Activated T-helper 1 cell treated with Interleukin-2 at 50 U/mL for 16 hours (primary cell): ENCODE results near the gene GH1.
A peak's percentile ranks its signal among the peaks of the same experiment; 100 is the strongest.
"Not testable (repeated sequence)": the region's sequence is repeated elsewhere in the genome, so short reads cannot be mapped to it uniquely, and the experiment has no call there.

Experiments
- DNase-seq: peaks from one replicate; pipeline ENCODE4 v3.0.0-alpha.2; 2020; ENCODE audit warnings: low read depth

The GH1 gene

GRCh38 chr17:63918789-63919305 is at the start of gene GH1:
Gene GH1, minus strand, starts transcription at chr17:63918839. Its CDS starts 63 bp downstream, at chr17:63918776.
- not testable (repeated sequence) for DNase-seq

GRCh38 chr17:63967953-63968352 is 49.3 kb upstream of the GH1 start:
- no peak for DNase-seq

- DNase-seq, result no peak
Measured at GRCh38 chr17:63966646-63967264, 48.1 kb upstream of the GH1 start.

- no peak for DNase-seq
Measured at GRCh38 chr17:63963123-63963522, 44.5 kb upstream of the GH1 start.

- DNase-seq, result no peak
Measured at GRCh38 chr17:63962298-63962744, 43.7 kb upstream of the GH1 start.

GRCh38 chr17:63961355-63962212 is 42.9 kb upstream of the GH1 start:
- no peak for DNase-seq

GRCh38 chr17:63960430-63960829 is 41.8 kb upstream of the GH1 start:
- no peak for DNase-seq

GRCh38 chr17:63960006-63960405 is 41.4 kb upstream of the GH1 start:
- DNase-seq, result no peak

GRCh38 chr17:63956296-63956920 is 37.8 kb upstream of the GH1 start:
- no peak for DNase-seq

- DNase-seq, result no peak
Measured at GRCh38 chr17:63955791-63956190, 37.2 kb upstream of the GH1 start.

GRCh38 chr17:63955232-63955631 is 36.6 kb upstream of the GH1 start:
- no peak for DNase-seq

- DNase-seq, result peak; percentile 16
Measured at GRCh38 chr17:63954402-63955063, 35.9 kb upstream of the GH1 start.

- no peak for DNase-seq
Measured at GRCh38 chr17:63950940-63951907, 32.6 kb upstream of the GH1 start.

- no peak for DNase-seq
Measured at GRCh38 chr17:63949576-63950250, 31.1 kb upstream of the GH1 start.

GRCh38 chr17:63948521-63948920 is 29.9 kb upstream of the GH1 start:
- DNase-seq, result no peak

- DNase-seq, result no peak
Measured at GRCh38 chr17:63947711-63948330, 29.2 kb upstream of the GH1 start.

GRCh38 chr17:63946440-63947363 is 28.1 kb upstream of the GH1 start:
- DNase-seq, result peak; percentile 17

GRCh38 chr17:63945784-63946439 is 27.3 kb upstream of the GH1 start:
- no peak for DNase-seq
